C4-2B (cell line): ENCODE results near the gene NFASC.

Experiments
- ZFX ChIP-seq: fragments of 450-650 bp; IDR thresholded peaks from 2 replicates; pipeline ENCODE4 v1.6.1; 2017
- TF ChIP-seq, protein P1 (sequence below): fragments of 450-650 bp; conservative IDR thresholded peaks from 2 replicates; pipeline ENCODE4 v1.5.1; 2017; ENCODE audit warnings: mild to moderate bottlenecking

GRCh38 chr1:204947747-204948146, 77.1 kb downstream of the NFASC start:
- TF ChIP-seq, protein P1, sequence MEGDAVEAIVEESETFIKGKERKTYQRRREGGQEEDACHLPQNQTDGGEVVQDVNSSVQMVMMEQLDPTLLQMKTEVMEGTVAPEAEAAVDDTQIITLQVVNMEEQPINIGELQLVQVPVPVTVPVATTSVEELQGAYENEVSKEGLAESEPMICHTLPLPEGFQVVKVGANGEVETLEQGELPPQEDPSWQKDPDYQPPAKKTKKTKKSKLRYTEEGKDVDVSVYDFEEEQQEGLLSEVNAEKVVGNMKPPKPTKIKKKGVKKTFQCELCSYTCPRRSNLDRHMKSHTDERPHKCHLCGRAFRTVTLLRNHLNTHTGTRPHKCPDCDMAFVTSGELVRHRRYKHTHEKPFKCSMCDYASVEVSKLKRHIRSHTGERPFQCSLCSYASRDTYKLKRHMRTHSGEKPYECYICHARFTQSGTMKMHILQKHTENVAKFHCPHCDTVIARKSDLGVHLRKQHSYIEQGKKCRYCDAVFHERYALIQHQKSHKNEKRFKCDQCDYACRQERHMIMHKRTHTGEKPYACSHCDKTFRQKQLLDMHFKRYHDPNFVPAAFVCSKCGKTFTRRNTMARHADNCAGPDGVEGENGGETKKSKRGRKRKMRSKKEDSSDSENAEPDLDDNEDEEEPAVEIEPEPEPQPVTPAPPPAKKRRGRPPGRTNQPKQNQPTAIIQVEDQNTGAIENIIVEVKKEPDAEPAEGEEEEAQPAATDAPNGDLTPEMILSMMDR, result no peak
- TF ChIP-seq ZFX, result no peak
